IPS-18c (cell line): ENCODE results near the gene SLC35F1.

ENCODE experiments used
- H3K4me3 ChIP-seq: 2 replicates; pipeline ENCODE4 v1.7.0; 2013; ENCODE audit warnings: low read depth, mild to moderate bottlenecking, low read length, moderate library complexity; ENCODE audit not compliant: insufficient read depth
- H3K9me3 ChIP-seq: one replicate; pipeline ENCODE4 v1.6.1; 2013; ENCODE audit warnings: mild to moderate bottlenecking, low read length, moderate library complexity; ENCODE audit not compliant: control insufficient read depth, insufficient read depth

The SLC35F1 gene

DNA sequence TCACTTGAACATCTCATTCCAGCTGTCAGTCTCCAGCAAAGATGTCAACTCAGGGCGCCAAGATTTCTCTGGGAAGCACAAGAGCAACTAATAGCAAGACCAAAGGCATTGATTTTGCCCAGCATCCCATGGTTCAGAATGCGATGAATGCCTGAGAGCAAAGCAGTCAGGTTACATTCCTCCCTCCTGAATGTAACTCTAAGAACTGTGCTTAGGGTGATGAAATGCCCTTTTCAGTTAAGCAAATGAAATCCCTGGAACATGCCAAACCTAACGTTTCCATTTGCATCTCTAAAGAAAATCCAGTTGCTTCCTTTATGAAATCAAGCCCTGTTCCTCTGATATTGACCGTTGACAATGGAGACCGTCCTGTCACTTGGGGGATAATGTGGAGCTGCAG is 417.1 kb downstream of the SLC35F1 start:
- no peak overlapping the region for H3K4me3 ChIP-seq
- H3K9me3 ChIP-seq: peaks cover 2% of the 10 kb centered on the region

DNA sequence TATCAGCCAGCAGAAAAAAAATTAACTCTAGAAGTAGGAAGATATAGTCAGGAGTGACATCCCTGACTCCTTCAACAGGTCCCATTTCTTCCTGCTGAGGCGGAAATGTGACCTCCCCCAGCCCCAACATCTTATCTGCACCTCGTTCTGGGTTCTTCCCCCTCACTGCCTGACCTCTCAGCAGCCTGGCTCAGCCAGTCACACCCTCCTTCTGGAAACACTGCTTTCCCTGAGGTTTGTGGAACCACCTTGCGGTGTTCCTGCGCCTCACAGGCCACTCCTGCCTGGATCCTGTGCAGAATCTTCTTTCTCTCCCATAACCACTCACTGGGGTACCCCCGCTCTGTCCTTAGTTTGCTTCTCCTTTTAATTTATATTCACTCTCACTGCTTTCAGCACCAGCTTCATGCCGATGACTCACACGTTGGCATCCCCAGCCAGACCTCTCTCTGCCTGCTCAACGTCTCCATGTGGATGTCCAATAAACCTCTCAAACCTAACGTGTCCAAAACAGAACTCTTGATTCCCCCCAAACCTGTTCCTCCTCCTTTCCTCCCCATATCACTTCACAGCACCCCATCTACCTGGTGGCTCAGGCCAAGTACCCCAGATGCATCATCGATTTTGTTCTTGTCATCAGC is 418.3 kb downstream of the SLC35F1 start:
- Histone ChIP-seq H3K4me3 (no peak overlapping the region), H3K9me3 (peaks cover 2% of the 10 kb centered on the region)

DNA sequence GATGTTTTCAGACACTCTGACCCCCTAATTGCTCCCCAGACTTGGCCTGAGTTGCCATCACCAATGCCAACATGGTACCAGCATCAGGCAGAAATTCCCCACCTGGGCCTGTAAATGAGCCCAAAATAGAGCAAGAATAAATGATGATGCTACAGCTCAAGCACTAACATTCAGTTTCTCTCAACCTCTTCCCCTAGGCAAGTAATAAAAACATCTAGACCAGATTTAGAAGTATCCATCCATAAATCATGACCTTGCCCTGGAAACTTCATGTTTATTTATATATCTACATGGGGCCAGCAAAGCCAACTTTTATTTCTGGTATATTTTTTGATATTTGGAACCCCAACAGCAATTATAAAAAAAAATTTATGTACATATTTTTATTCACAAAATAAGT is 419.6 kb downstream of the SLC35F1 start:
- Histone ChIP-seq H3K4me3 (no peak overlapping the region), H3K9me3 (peaks cover 2% of the 10 kb centered on the region)

DNA sequence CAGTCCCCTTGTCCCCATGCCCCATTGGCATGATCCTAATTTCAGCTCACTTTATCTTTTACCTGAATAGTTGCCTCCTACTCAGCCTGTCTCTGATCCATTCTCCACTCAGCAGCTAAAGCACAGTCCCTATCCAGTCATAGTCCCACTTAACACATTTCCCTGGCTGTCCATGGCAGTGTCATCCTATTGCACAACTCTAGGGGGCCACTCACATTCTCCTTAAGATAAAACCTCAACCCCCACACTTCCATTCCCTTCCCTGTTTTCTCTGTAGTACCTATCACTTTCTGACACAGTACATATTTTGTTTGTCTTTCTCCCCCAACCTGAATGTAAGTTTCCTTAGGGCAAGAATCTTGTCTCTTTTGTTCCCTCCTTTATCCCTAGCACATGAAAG is 420.2 kb downstream of the SLC35F1 start:
- Histone ChIP-seq H3K4me3 (no peak overlapping the region), H3K9me3 (peaks cover 2% of the 10 kb centered on the region)

DNA sequence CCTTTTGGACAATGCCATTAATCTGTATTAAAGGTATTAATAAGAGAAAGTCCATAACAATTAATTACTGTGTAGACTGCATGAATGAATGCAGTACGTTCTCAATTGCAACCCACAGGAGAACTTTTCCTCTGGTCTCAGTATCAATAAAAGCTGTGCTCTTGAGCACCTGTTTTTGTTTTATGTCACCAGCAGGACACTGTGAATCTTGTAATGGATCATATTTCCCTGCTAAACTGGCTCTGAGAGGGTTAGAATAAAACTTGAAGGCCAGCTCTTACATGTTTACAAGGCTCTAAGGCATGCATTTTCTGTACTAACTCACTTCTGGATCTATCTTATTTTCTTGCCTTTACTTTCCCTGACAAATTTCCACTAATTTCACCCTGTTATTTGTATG is 426.7 kb downstream of the SLC35F1 start:
- no peaks in the 10 kb centered on the region for H3K9me3 ChIP-seq
- no peak overlapping the region for H3K4me3 ChIP-seq

DNA sequence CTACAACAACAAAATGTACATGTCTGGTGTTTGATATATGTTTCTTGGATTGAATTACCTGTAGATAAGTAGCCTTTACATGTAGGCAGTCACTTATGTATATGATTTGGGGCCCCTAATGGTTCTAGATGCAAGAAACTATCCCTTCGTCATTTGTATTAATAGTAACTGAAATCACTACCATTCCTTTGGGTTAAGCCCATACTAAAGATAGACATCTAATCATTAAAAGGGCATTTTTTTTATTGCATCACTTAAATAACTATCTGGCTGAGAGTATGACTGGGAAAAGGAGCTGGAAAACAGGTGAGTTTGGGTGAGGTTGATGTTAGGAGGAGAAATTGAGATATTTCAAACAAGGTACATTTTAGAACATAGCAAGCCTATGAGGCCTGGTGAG is 427.6 kb downstream of the SLC35F1 start:
- Histone ChIP-seq H3K4me3 (no peak overlapping the region), H3K9me3 (no peaks in the 10 kb centered on the region)

DNA sequence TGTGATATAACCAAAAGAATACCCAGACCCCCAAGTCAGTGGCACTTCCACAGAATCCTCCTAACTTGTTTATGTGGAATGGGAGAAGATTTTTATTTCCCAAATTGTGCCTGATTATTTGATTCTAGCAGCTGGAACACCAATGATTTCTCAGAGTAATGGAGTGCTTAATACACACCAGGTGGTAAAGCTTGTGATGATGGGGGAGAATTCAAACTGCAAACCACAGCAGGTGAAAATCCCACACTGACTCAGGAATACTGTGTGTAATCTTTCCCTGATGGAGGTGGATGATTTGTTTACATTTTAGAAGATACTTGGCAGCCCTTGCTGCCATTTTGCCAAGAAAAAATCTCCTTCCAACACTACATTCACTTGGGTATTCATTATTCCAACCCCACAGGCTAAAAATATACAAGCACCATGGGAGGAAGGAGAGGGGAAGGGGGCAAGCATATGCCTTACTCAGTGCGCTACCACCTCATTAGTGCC is 428.3 kb downstream of the SLC35F1 start:
- H3K4me3 ChIP-seq: no peak overlapping the region
- H3K9me3 ChIP-seq: no peaks in the 10 kb centered on the region

DNA sequence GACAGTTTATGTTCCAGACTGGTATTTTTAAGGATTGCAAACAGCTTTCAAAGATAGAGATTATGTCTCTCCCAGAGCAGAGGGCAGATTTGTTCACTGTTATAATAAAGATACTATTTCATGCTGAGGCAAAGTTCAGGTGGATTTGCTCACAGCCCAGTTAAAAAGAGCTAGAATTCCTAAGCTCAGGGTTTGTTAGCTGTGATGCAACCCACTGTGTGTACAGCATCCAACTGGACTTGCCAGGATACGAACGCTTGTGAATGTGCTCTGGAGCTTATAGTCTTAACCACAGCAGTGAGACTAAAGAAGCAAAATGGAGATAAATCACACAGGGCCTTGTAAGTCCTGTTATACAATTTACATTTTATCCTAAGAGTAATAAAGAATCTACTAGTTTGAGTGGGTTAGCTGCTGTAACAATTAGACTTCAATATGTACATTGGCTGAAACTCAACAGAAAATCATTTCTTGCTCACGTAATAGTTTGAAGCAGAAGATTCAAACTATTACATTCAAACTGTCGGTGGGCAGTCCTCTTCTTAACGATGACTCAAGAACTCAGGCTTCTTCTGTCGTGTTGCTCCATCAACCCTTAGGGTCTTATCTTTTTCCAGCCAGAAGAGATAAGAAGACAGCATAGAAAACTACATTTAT is 437.1 kb downstream of the SLC35F1 start:
- Histone ChIP-seq H3K9me3 (peaks cover 2% of the 10 kb centered on the region), H3K4me3 (no peak overlapping the region)

DNA sequence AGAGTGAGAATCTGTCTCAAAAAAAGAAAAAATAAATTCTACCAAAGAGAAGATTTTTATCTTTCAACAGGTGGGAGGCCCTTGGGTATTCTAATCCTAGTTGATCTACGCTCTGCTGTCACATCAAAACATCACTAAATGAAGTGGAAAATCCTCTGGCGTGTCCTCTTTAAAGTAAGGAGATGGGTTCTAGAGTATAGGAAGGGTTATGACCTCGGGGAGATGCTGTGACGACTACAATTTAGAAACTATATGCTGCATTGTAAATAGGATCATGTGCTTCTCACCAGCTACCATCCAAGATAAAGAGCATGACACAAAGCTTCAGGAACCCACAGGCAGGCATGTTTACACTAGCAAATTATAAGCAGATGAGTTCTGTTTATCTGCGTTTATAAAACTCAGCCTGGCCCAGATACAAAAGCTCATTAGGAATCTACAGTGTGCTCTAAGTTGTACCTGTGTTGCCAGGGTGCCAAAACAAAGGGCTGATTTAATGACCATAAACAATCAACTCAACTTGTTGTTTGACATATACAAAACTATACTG is 443.9 kb downstream of the SLC35F1 start:
- H3K4me3 ChIP-seq: no peak overlapping the region

DNA sequence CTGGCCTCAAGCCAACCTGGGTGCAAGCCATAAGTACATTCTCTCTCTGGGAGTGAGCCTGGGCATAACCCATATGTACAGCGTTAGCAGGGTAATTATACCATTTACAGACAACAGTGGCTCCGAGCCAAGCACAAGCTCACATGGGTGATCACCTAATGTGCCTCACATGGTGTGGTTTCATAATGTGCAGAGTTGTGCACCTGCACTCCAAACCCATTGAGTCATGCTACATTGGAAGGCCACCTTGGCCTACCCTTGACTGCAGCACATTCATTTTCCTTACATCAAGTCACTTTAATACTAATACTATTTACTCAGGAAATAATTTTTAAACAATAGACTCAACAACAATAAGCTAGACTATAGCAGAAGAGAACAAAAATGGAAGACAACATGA is 446.5 kb downstream of the SLC35F1 start:
- H3K4me3 ChIP-seq: no peak overlapping the region
- H3K9me3 ChIP-seq: no peaks in the 10 kb centered on the region

More for the DNA sequence above, 443.9 kb downstream of the SLC35F1 start:
- H3K9me3 ChIP-seq: no peaks in the 10 kb centered on the region

DNA sequence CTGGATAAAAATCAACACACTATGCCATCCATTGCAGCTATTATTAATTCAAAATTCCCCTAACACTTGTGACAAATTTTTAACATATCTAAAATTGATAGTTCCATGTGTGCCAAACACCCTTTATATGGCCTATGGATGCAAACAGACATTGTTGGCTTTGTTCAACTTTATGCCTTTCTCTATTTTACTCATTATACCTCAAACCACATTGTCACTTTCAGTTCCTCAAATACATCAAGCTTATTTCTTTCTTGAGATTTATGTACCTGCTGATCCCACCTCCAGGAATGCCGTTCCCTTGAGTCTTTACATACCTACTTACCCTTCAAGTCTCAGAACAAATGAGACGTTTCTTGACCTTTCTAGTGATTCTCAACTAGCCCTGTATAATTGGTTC is 447.6 kb downstream of the SLC35F1 start:
- no peak overlapping the region for H3K4me3 ChIP-seq
- no peaks in the 10 kb centered on the region for H3K9me3 ChIP-seq

DNA sequence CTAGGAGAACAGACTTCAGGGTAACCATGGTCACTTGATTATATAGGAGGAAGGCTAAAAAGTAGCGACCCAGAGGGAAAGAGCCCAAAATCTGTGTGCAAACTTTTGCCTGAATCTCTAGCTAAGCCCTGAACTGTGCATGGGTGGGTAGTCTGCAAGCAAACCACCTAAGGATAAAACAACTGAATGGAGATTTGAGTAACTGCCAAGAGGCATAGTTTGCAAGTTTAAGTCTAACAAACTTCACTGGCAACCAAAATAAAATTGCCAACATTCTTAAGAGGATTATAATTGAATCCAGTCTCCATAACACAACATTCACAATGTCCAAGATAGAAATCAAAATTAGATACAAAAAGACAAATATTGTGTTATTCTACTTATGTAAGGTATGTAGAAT is 449.0 kb downstream of the SLC35F1 start:
- Histone ChIP-seq H3K9me3 (no peaks in the 10 kb centered on the region), H3K4me3 (no peak overlapping the region)

DNA sequence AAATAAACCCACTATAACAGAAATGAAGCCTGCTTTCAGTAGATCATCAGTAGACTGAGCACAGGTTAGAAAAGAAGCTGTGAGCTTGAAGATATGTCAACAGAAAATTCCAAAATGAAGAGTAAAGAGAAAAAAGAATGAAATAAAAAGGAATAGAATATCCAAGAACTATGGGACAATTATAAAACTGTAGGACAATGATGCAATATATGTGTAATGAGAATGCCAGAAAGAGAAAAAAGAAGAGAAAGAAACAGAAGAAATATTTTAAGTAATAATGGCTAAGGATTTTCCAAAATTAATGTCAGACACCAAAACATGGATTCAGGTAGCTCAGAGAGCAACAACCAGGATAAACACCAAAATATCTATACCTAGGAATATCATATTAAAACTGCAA is 449.6 kb downstream of the SLC35F1 start:
- Histone ChIP-seq H3K9me3 (no peaks in the 10 kb centered on the region), H3K4me3 (no peak overlapping the region)
